GM21786 (cell line): ENCODE results near the gene KCNMA1.

Experiments used
- ATAC-seq: cut with Tn5 transposase; IDR thresholded peaks from one replicate; pipeline ENCODE4 v1.9.1; 2021; ENCODE audit not compliant: unreplicated experiment

The KCNMA1 gene

GRCh38 chr10:76899490-76899889 is 738.1 kb downstream of the KCNMA1 start:
- no peak for ATAC-seq

GRCh38 chr10:76892766-76893479 is 744.7 kb downstream of the KCNMA1 start:
- no peak for ATAC-seq

- no peak for ATAC-seq
Measured at GRCh38 chr10:76887223-76888010, 750.2 kb downstream of the KCNMA1 start.

- no peak for ATAC-seq
Measured at GRCh38 chr10:76885816-76886215, 751.8 kb downstream of the KCNMA1 start.

GRCh38 chr10:76884673-76885275 is 752.8 kb downstream of the KCNMA1 start:
- ATAC-seq, result no peak

- no peak for ATAC-seq
Measured at GRCh38 chr10:76883596-76883995, 754.0 kb downstream of the KCNMA1 start.

- ATAC-seq, result no peak
Measured at GRCh38 chr10:76882796-76883195, 754.8 kb downstream of the KCNMA1 start.

GRCh38 chr10:76882245-76882644 is 755.4 kb downstream of the KCNMA1 start:
- peak; percentile 69 for ATAC-seq

- peak; percentile 65 for ATAC-seq
Measured at GRCh38 chr10:76881477-76882220, 756.0 kb downstream of the KCNMA1 start.

- no peak for ATAC-seq
Measured at GRCh38 chr10:76880931-76881330, 756.7 kb downstream of the KCNMA1 start.

- ATAC-seq, result no peak
Measured at GRCh38 chr10:76879116-76879913, 758.3 kb downstream of the KCNMA1 start.

- ATAC-seq, result no peak
Measured at GRCh38 chr10:76878514-76878913, 759.1 kb downstream of the KCNMA1 start.

GRCh38 chr10:76874896-76875295 is 762.7 kb downstream of the KCNMA1 start:
- ATAC-seq, result no peak

- ATAC-seq, result no peak
Measured at GRCh38 chr10:76874176-76874575, 763.4 kb downstream of the KCNMA1 start.

GRCh38 chr10:76871697-76872295 is 765.8 kb downstream of the KCNMA1 start:
- ATAC-seq, result no peak

- no peak for ATAC-seq
Measured at GRCh38 chr10:76869931-76870330, 767.7 kb downstream of the KCNMA1 start.

- ATAC-seq, result no peak
Measured at GRCh38 chr10:76868098-76868977, 769.3 kb downstream of the KCNMA1 start.

- no peak for ATAC-seq
Measured at GRCh38 chr10:76866841-76867586, 770.6 kb downstream of the KCNMA1 start.
